DOHH2 (cell line): Measurements from ENCODE around the gene DAPP1.

Experiments
- EZH2phosphoT487 ChIP-seq: fragments of 200-600 bp; sonication (generic); IDR thresholded peaks from 2 replicates; pipeline ENCODE4 v1.6.1; 2017; ENCODE audit warnings: borderline replicate concordance, mild to moderate bottlenecking, antibody characterized with exemption, low read length, moderate library complexity, mixed read lengths
- TF ChIP-seq, protein P1 (sequence below): fragments of 200-600 bp; sonication (generic); IDR thresholded peaks from one replicate; pipeline ENCODE4 v1.5.1; 2014; ENCODE audit warnings: antibody characterized with exemption, mild to moderate bottlenecking, low read depth, low read length; ENCODE audit not compliant: poor library complexity, severe bottlenecking

DNA sequence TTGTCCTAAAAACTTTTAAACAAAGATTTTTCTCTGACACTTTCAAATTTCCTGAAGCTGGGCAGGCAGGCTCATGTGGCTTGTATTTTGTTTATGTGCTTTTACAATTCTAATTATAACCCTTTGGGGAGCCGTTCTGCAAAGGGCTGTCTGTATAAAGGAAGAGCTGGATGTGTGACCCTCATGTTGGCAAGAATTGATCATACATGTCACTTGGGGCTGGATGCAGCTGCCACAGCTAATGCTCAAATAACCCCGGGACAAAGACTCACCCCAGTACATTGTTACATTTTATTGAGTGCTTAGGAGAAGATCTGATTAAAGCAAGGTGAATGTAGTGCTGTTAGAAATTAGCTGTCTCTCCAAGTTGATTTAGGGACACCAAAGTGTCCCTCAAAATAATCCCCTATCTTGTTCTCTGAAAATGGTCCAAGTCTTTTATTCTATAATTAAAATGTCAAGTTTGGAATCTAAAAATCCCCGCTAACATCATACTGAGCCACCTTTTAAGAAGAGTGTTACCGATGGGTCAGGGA, 13.0 kb upstream of the DAPP1 start:
- TF ChIP-seq, protein P1, sequence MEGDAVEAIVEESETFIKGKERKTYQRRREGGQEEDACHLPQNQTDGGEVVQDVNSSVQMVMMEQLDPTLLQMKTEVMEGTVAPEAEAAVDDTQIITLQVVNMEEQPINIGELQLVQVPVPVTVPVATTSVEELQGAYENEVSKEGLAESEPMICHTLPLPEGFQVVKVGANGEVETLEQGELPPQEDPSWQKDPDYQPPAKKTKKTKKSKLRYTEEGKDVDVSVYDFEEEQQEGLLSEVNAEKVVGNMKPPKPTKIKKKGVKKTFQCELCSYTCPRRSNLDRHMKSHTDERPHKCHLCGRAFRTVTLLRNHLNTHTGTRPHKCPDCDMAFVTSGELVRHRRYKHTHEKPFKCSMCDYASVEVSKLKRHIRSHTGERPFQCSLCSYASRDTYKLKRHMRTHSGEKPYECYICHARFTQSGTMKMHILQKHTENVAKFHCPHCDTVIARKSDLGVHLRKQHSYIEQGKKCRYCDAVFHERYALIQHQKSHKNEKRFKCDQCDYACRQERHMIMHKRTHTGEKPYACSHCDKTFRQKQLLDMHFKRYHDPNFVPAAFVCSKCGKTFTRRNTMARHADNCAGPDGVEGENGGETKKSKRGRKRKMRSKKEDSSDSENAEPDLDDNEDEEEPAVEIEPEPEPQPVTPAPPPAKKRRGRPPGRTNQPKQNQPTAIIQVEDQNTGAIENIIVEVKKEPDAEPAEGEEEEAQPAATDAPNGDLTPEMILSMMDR: no peak
- TF ChIP-seq EZH2phosphoT487: no peak
